Urothelium cell line (cell line): ENCODE measurements around the gene ABLIM2.
A peak's percentile ranks its signal among the peaks of the same experiment; 100 is the strongest.

Source experiments
- DNase-seq: peaks from one replicate; pipeline ENCODE4 v3.0.0; 2011; ENCODE audit warnings: low spot score, mixed read lengths
- FAIRE-seq: peaks from 2 replicates; lab custom pipeline; 2011; peaks lifted over from hg19 to GRCh38; lab: Jason Lieb, UNC

ABLIM2 gene

DNA sequence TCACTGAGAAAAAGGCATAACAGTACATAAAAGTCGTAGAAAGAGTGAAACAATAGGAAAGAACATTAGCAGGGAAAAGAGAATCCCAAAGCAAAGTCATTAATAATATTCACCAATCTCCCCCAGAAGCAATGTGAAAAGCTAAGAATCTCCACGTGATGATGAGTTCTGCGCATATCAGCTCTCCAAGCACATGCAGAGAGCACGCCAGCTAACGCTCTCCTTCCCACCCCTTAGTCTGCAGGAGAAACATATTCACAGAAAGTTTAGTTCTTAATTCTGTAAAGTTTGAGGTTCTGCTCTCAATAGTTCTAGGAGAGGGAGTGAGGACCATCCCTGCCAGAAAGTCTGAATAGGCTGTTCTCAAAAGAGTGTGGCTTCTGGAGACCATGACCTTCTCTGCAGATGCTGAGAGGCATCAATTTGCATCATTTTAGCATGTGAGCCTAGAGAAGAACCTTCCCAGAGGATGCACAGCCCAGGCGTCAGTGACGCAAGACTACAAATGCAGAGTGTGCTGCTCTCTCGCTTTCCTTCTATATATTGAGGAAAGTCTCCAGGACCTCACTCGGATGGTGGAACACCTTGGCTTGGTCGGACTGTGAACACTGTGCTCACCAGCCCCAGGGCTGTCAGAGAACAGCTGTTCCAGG is 167.7 kb downstream of the ABLIM2 start:
- no peak for FAIRE-seq
- no peak for DNase-seq

DNA sequence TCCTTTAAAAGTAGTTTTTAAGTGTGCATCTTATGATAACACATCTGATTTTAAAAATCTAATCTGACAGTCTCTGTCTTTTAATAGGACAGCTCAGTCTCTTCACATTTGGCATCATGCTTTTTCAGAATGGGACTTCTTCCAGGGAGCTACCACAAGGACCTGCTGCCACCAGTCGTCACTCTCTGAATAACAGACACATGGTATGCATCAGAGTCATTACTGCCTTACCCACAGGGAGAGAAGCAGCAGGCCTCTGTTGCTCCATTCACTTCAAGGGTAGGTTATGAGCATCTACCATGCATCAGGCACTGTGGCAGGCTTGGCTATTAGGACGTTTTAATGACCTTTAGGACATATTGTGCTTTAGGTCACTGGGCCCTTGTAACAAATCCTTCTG is 169.0 kb downstream of the ABLIM2 start:
- FAIRE-seq (no peak), DNase-seq (no peak)

DNA sequence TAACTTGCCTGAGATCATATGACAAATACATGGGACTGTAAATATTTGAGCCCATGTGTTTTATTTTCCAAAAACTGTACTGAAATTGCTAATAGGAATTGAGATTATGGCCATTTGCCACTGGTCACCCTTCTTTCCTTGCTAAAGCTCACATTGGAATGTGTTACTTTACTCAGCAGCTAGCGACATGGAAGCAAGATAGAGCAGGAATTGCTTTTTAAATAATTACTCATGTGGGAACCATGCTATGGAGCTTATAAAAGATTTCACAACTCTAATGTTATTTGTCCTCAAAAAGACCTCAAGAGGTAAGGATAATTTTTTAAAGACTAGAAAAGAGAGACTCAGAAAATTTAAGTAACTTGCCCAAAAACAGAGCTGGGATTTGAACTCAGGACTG is 170.2 kb downstream of the ABLIM2 start:
- FAIRE-seq (no peak), DNase-seq (no peak)

DNA sequence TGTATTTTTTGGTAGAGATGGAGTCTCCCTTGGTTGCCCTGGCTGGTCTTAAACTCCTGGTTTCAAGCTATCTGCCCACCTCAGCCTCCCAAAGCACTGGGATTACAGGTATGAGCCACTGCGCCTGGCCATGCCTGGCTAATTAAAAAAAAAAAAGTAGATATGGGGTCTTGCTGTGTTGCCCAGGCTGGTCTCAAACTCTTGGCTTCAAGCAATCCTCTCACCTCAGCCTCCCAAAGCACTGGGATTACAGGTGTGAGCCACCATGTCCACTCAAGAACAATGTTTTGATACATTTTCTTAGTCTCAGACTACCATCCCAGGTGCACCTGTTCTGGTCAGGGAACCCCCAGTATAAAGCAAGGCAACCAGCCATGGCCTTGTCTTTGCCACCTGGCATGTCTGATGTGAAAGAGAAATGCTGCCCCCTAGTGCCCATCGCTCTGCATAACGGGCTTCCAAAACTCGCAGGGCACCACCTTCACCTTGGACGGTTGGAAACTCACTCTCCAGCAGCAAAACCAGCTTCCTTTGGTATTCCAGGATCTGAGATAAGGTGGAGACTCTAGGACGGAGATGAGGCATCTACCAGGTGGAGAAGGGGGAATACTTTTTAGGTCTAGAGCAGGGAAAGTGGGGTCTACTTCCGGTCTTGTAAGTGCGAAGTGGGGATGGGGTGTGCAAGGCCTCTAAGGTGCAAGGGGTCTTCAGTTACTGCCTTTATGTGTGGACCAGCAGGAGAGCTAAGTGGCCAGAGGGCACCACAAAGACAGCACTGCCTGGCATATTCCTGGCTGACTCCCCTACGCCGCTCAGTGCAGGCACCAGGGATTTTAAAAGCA is 171.2 kb downstream of the ABLIM2 start:
- FAIRE-seq (no peak), DNase-seq (peak; percentile 59)

DNA sequence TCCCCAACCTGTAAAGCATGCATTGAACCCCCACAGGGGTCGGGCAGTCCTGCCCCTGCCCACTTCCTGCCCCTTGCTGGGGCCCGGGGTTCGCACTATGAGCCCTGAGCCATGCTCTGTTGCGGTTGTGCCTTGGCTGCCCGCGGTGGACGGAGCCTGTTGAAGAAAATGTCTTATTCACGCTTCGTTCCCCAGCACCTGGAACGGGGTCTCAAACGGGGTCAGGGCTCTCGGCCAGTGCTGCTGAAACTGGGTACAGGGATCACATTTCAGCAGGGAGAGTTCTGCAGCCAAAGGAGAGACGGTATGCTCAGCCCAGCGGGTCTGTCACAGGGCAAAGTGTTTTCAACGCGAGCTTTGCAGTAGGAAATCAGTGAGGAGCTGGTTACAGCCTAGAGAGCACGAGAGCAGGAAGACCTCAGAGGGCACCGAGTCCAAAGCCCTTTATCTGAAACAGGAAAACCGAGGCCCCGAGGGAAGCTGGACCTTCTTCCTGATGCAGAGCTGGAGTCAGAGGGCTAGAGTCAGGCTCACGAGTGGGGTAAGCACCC is 172.6 kb downstream of the ABLIM2 start:
- FAIRE-seq = no peak

DNA sequence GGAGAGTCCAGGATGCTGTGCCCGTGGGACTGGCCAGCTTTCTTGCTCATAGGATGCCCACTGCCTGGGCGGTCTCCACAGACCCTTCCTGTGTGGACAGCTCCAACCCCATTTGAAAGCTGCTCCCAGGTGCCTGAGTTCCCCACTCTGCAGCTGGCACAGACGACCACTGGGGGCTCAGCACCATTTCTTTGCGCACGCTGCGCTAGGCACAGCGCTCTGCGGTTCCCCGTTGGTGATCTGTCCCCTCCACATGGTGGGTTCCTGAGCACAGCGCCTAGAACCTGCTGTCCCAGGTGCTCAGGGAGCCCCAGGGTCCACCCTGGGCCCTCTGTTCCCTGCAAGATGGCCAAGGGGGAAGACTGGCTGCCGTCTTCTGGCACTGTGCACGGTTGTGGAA is 173.5 kb downstream of the ABLIM2 start:
- FAIRE-seq (no peak), DNase-seq (no peak)

More for the DNA sequence above, 172.6 kb downstream of the ABLIM2 start:
- no peak for DNase-seq

DNA sequence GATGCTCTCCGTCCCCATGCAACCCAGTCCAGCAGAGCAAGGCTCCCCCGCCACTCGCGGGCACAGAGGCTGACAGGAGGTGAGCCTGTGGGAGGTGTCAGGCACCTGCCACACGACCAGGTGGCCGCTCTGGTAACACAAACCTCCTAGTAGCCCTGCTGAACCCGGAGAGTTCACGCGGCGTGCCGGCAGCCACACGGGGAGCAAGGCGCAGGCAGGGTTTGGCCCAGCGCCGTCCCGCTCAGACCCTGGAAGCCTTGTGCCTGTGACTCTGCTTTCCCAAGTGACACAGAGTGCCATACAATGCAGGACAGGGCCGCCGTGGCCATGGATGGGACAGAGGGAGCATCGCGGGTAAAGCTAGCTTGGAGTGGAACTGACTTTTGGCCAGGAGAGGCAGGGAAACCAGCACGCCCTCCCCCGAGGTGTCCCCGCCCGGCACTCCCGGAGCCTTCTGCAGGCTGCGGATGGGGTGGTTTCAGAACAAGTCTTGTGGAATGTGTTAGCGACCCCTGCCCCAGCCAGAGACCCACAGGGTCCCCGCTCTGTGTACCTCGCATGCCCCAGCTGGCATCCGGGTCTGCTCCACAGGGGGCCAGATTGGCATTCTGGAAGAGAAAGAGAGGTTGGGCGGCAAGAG is 174.2 kb downstream of the ABLIM2 start:
- FAIRE-seq (no peak), DNase-seq (no peak)

DNA sequence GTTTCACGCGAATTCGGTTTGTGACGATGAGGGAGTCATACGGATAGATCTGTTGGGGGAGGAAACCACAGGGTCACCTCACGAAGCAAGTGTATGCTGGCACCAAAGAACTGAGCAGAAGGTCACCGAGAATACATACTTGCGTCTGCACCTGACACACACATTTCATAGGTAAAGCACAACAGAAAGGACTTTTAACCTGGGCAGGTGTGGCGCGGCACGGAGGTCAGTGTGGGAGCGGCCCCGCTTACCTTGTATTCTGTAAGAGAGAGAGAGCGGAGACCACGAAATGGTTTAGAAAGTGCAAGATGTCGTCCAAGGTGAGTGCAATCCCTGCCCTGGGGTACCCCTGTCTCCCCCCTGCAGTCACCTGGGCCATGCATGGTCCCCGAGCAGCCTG is 175.3 kb downstream of the ABLIM2 start:
- DNase-seq (no peak), FAIRE-seq (no peak)

DNA sequence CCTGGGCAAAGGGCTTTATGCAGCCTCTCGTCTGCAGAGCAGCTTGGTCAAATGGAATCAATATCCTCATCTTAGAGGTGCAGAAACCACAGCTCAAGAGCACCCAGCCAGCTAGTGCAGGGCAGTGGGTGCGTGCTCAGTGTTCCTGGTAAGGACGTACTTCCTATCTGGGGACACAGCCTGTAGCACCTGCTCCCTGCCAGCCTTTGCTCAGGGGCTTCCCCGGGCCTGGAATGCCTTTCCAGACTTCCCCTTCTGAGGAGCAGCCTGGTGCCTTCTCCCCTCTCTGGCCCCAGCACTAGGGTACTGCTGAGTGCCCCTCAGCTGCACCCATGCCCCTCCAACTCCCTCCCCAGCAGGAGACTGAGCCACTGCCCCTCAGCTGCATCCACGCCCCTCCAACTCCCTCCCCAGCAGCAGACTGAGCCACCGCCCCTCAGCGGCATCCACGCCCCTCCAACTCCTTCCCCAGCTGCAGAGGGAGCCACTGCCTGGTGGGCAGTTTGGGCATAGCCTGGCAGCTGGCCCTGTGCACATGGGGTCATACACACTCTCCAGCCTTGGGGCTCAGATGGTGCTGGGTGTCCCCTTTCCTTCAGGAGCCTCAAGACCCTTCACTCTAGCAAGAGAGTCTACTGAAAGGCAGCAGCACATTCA is 176.7 kb downstream of the ABLIM2 start:
- DNase-seq (no peak), FAIRE-seq (no peak)

DNA sequence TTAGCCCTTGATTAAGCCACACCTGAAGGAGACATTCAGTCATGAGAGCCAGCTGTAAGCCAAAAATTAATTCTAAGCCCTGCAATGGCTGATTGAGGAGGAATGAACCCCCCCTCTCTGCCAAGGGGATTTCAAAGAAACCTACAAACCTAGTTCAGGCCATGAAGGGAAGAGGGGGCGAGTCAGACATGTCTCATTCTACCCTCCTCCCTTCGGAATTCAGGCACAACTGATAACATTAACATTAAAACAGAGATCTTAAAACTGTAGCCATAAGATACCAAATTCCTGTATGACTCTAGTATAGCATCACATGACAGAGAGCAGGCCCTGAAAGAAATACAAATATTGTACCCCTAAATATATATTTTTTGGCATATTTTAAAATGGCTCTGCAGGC is 178.6 kb downstream of the ABLIM2 start:
- DNase-seq (no peak), FAIRE-seq (no peak)

DNA sequence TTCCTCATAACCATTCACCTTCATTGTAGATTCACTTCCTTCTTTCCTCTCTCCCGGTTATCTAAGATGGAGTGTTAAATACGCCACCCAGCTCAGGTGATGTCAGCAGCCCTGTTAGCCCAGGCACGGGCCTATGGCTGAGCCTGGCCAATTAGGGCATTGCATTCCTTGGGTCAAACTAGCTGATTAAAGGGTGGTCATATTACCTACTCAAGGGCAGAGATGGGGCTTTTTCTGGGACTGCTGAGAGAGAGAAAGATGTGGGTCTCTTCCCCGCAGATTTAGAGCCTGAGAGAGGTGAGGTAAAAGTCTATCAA is 179.0 kb downstream of the ABLIM2 start:
- DNase-seq (no peak), FAIRE-seq (no peak)

DNA sequence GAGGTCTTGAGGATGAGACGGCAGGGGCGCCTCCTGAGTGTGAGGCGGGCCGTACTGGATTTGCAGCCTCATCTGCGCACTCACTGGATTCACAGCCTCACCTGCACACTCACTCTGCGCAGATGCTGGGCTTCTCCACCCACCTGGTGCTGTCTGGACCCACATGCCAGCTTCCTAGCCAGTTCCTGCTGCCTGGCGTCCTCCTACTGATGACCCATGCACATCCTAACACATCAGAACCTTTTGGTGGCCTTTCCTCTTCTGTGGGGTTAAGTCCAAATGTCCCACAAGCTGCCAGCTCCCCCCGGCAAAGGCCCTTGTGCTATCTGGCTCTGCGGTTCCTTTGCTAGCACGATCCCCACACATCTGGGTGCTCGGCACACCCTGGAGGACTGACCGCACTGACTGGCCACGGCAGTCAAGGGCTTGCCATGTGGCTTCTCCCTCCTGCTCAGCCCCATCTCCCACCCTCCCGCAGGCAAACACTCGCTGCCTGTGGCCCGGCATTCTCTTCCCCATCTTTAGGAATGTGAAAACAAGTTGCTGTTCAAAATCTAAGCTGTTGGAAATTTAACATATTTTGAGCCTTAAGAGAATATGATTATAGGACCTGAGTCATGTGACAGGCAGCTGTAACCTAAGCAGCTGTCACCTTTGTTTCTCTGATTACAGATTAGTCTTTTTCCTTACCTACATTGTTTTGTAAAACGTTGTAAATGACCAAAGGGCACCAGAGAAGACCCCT is 179.5 kb downstream of the ABLIM2 start:
- DNase-seq (no peak), FAIRE-seq (no peak)

DNA sequence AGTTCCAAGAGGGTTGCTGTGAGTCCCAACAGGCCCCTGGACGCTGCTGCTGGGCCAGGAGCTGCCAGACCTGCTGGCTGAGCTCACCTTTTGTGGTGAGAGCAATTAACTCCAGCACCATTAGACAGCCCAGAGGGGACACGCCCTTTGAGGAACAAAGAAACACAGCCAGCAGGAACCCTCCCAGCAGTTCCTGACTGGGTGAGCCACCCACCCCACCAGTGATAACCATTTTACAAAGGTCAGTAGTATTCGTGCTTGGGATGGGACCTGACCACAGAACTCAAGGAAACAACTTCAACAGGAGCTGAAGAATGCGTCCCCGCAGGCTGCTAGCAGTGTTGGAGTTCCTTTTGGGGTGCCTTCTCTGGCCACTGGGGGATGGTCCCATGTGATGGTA is 180.1 kb downstream of the ABLIM2 start:
- DNase-seq (no peak), FAIRE-seq (no peak)

DNA sequence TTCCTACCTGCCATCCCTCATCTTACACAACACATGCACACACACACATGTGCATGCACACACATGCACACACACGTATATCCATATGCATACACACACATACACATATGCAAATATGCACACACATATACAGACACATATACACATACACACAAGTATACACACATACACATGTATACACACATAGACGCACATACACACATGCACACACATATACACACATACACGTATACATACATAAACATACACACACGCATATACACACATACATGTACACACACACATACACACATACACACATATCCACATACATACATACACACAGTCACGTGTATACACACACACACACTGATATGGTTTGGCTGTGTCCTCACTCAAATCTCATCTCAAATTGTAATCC is 182.0 kb downstream of the ABLIM2 start:
- no peak for DNase-seq
- FAIRE-seq = peak; percentile 72

DNA sequence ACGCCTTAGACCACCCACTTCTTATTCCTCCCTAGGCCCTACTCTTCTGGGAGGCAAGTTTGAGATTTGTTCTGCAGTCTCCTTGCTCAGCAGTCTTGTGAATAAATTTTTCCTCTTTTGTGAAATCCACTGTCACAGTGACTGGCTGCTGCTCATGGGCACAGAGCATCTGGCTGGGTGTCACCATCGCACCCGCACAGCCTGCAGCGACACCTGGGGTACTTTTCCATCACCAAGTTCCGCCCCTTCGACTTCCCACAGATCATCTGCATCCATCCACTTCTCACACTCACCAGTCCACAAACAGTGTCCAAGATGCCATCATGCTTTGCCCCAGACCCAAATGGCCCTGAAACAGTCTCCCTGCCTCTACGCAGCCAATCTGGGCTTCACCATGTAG is 182.6 kb downstream of the ABLIM2 start:
- no peak for FAIRE-seq
- DNase-seq = no peak

DNA sequence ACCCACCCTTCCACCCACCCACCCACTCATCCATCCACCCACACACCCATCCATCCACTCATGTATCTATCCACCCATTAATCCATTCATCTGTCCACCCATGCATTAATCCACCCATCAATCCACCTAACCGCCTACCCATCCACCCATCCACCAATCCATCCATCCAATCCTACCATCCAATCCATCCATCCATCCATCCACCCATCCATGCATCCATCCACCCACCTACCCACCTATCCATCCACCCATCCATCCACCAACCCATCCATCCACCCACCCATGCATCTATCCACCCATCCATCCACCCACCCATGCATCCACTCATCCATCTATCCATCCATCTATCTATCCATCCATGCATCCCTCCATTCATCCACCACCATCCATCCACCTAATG is 184.2 kb downstream of the ABLIM2 start:
- DNase-seq = no peak
- peak; percentile 79 for FAIRE-seq

DNA sequence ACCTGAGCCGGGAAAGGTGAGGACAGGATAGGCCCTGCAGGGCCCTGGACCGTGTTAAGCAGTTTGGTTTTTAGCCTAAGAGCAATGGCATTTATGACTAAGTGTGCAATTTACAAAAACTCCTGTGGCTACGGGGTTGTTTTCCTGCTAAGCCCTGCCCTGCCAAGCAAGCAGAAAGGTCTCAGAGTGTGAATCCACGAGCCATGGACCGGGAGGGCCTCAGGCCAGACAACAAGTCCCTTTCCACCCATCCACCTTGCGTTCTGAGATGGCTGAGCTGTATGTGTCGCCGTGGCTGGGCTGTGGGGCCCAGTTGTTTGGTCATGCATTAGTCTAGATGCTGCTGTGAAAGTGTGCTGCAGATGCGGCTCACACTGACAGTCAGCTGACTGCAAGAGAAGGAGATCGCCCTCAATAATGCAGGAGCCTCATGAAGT is 185.1 kb downstream of the ABLIM2 start:
- no peak for FAIRE-seq
- DNase-seq = no peak

DNA sequence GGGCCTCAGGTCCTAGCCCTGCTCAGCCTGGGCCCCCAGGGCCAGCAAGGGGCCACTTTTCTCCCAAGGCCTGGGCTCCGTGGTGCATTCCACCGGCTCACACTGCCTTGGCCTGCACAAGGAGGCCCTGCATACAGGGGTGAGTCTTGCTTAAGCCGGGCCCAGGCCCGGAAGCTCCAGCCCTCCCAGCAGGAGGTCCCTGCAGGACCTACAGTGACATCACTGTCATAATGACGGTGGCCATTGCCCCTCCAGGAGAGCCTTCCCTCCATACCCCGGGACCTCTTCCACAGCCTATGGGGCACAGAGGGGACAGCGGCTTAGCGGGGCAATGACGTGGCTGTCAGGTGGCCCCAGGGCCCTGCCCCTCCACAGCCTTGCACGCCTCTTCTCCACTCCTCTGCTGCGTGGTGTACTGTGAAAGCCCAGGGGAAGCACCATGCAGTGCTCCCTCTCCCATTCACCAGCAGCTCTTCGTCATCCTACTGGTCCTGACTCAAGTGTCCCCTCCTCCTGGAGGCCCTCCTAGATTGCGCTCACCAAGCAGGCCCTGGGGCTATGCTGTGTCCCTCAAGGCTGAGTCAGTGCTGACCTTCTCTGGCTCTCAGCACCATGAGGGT is 186.6 kb downstream of the ABLIM2 start:
- FAIRE-seq (no peak), DNase-seq (no peak)

DNA sequence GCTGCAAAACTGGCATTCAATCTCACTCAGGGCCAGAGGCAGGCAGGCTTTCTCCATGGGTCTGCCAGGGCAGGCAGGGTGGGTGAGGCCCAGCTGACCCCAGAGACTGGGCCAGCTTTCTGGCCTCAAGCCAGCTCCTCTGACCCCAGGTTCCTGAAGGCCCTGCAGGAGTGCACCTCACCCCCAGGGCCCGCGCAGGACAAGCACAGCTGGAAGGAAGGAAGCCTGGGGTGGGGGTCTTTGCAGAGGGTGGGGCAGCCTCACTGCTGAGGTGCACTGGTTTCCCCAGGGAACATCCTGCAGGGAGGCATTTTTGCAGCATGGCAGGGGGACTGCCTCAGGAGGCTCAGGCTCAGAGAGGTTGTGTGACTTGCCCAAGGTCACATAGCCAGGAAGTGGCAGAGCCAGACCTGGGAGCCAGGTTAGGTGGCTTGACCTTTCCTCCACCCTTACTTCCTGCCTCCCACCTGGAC is 187.4 kb downstream of the ABLIM2 start:
- DNase-seq = no peak
- no peak for FAIRE-seq

DNA sequence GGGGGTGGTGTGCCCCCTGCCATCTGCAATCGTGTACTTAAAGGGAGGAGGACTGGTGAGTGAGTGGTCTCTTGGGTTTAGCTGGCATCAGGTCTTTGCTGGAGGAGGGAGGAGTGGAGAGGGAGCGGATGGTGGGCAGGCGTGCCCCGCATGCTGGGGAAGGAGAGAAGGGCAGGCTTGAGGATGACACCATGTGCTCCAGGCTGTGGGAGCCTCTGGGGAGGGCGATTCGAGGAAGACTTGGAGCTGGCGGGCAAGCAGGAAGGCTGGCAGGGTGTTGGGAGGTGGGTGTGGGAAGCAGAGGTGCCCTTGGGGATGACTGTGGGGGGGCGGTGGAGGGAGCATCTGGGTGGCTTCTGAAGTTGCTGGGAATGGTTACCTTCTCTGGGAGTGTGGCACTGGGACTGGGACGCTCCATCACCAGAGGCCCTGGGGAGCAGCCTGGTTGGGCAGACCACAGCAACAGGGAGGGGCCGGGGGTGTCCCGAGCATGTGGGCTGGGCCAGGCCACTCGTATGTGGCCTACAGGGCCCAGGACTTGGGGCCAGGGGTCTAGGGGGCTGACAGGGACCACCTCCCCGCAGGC is 188.2 kb downstream of the ABLIM2 start:
- no peak for DNase-seq
- FAIRE-seq = no peak
